Measurements from ENCODE around the gene NDFIP2. TPM values are rescaled to one million over a fixed set of nuclear protein-coding genes. Genes with fewer than 3 reads are reported as not detected.

NDFIP2 gene
- total and polyA plus RNA-seq, 12 donors, result 9.9 to 42.7 (median 33.2) TPM

GRCh38 chr13:79479882-79480281, 1.1 kb upstream of the NDFIP2 start:
- ATAC-seq, result no peak
- H3K27ac ChIP-seq, result peak overlapping the region in 1 of 10 donors; percentile 3
- no peak overlapping the region for H3K4me3 ChIP-seq
- 77 to 85% methylated on average over 5 of the region's 5 CpGs for WGBS, 2 donors
- peaks cover 0 to 58% (median 0%) of the 10 kb centered on the region in 7 donors for H3K27me3 ChIP-seq
- peaks cover 0 to 6% (median 0%) of the 10 kb centered on the region in 11 donors for H3K9me3 ChIP-seq
- H3K4me1 ChIP-seq, result peaks cover 0 to 40% (median 20%) of the 10 kb centered on the region in 9 donors
- intact Hi-C loops (cut with DNase I), result loop anchor here in 7 of 10 donors (2.0 to 10.0 kb wide), 7 partner anchors 41 to 62 kb away; no protein-coding TSS in a partner anchor
- TF ChIP-seq, protein P1, sequence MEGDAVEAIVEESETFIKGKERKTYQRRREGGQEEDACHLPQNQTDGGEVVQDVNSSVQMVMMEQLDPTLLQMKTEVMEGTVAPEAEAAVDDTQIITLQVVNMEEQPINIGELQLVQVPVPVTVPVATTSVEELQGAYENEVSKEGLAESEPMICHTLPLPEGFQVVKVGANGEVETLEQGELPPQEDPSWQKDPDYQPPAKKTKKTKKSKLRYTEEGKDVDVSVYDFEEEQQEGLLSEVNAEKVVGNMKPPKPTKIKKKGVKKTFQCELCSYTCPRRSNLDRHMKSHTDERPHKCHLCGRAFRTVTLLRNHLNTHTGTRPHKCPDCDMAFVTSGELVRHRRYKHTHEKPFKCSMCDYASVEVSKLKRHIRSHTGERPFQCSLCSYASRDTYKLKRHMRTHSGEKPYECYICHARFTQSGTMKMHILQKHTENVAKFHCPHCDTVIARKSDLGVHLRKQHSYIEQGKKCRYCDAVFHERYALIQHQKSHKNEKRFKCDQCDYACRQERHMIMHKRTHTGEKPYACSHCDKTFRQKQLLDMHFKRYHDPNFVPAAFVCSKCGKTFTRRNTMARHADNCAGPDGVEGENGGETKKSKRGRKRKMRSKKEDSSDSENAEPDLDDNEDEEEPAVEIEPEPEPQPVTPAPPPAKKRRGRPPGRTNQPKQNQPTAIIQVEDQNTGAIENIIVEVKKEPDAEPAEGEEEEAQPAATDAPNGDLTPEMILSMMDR (IDR thresholded peaks at IDR 0.05), result no peak
- DNase-seq, result no peak
- H3K36me3 ChIP-seq, result no peaks in the 10 kb centered on the region

DNA sequence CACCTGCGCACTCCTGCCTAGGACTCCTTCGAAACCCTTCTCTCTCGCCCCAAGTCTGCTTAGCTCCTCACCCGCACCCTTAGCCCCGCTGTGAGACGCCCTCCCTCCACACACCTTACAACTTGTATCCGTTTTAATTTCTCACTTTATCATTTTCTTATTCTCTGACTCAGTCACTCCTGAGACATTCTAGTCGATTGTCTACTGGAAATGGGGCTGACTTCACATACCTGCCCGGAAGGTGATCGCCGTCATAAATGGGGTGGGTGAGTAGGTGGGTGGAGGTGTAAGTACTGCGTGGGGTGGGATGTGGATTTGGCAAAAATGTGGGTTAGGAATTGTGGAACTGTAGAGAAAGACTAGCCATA, 714 bp downstream of the NDFIP2 start:
- TF ChIP-seq, protein P1 (IDR thresholded peaks at IDR 0.05), result no peak
- Histone ChIP-seq H3K27ac (peak overlapping the region in 9 of 10 donors; percentile 71 to 87 (median 80)), H3K4me3 (peak overlapping the region; percentile 67 to 94 (median 80)), H3K9me3 (no peaks in the 10 kb centered on the region), H3K36me3 (no peaks in the 10 kb centered on the region), H3K27me3 (peaks cover 0 to 58% (median 0%) of the 10 kb centered on the region in 7 donors), H3K4me1 (peaks cover 0 to 42% (median 20%) of the 10 kb centered on the region in 9 donors)
- WGBS, 2 donors, result 0% methylated on average over 12 of the region's 12 CpGs
- DNase-seq, result no peak
- ATAC-seq, result peak in 7 of 8 donors; percentile 7 to 49 (median 28)
- intact Hi-C loops (cut with DNase I), result loop anchor here in 5 of 10 donors (5.0 kb wide), 4 partner anchors 46 to 56 kb away; no protein-coding TSS in a partner anchor

DNA sequence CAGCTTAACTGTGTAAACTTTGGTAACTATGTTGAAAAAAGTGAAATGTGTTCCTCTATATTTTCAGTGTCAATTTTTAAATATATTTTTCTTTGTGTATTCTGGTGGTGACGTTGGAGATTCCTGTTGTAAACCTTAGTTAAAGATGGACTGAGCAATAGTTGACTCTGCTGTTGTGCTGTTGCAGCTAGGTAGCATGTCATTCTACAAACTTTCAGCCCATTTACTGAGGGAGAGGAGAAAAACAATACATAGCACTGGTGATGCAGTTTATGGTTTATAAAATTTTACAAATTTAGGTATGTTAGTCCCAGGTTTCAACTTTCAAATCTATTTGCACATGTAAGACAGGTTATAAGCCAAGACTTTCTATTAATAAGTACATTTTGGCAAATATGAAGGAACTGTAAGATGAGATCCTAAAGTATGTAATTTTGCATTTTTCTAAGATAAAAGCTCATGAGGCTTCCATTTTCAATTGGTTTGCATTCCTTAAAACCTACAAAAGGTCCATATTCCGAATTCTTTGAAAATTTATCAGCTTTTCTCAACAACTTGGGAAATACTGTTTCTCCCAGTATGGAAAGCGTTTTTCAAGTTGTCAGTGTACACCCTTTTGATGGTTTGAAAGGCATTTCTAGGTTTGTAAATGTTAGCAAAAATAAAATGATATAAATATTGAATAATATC, 1.5 kb downstream of the NDFIP2 start:
- no peak for ATAC-seq
- TF ChIP-seq, protein P1 (IDR thresholded peaks at IDR 0.05), result no peak
- no peaks in the 10 kb centered on the region for H3K36me3 ChIP-seq
- H3K4me3 ChIP-seq, result peak overlapping the region in 8 of 10 donors; percentile 67 to 94 (median 82)
- no peak for DNase-seq
- H3K27me3 ChIP-seq, result peaks cover 0 to 54% (median 0%) of the 10 kb centered on the region in 7 donors
- H3K4me1 ChIP-seq, result peaks cover 0 to 42% (median 20%) of the 10 kb centered on the region in 9 donors
- no peaks in the 10 kb centered on the region for H3K9me3 ChIP-seq
- intact Hi-C loops (cut with DNase I), result loop anchor here in 5 of 10 donors (5.0 kb wide), 4 partner anchors 45 to 55 kb away; no protein-coding TSS in a partner anchor
- peak overlapping the region in 1 of 10 donors; percentile 79 for H3K27ac ChIP-seq
- WGBS, 2 donors, result 70 to 78% methylated on average over 3 of the region's 3 CpGs

DNA sequence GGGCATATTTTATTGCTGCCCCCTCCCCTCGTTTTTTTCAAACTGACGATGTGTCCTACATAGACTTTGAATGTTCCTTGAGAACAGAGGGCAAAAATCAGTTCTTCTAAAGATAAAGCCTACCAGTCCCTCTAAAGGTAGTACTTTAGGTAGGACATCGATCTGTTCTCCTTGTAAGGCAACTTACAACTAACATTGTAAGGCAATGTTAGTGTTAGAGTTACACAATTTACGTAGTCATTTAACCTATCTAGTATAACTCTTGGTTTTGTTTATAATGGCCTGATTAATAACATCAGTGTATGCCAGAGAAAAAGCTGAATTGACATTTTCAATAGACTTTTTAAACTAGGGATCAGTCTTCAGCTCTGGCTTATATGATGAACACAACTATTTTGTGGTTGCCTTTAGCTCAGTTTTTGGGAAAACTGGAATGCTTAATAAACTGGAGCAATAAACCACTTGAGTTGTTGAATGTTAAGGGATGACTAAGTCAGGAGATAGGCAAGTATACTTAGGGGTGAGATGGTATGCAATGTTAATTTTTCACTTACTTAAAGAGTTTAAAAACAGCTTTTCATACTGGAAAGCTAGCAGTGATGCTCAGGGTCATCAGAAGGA, 2.2 kb downstream of the NDFIP2 start:
- ATAC-seq, result no peak
- Histone ChIP-seq H3K9me3 (no peaks in the 10 kb centered on the region), H3K27ac (no peak overlapping the region), H3K4me1 (peaks cover 0 to 42% (median 20%) of the 10 kb centered on the region in 9 donors), H3K27me3 (peaks cover 0 to 47% (median 0%) of the 10 kb centered on the region in 7 donors), H3K4me3 (no peak overlapping the region), H3K36me3 (no peaks in the 10 kb centered on the region)
- intact Hi-C loops (cut with DNase I), result loop anchor here in 5 of 10 donors (5.0 kb wide), 4 partner anchors 44 to 56 kb away; no protein-coding TSS in a partner anchor
- TF ChIP-seq, protein P1 (IDR thresholded peaks at IDR 0.05), result no peak
- 89 to 90% methylated on average over 4 of the region's 4 CpGs for WGBS, 2 donors
- DNase-seq, result no peak
